CD4-positive, alpha-beta T cell (primary cell): ENCODE data around the gene VLDLR. TPM values are rescaled to one million over a fixed set of nuclear protein-coding genes. Genes with fewer than 3 reads are reported as not detected.

Source experiments
- ATAC-seq: fragments of 200-7000 bp; cut with Tn5 transposase; one replicate; pipeline ENCODE4 v1.10.0; 2022; ENCODE audit warnings: mild to moderate bottlenecking; ENCODE audit not compliant: poor library complexity
- CTCF ChIA-PET: fragments of 350-600 bp; sonication (Branson Sonifier 250); formaldehyde crosslinking; loops from one replicate; lab custom pipeline; 2021; ENCODE audit warnings: antibody characterized with exemption, inconsistent platforms; lab: Charles Lee
- POLR2A ChIA-PET: fragments of 350-600 bp; sonication (Branson Sonifier 250); formaldehyde crosslinking; loops from one replicate; lab custom pipeline; 2021; ENCODE audit warnings: antibody characterized with exemption, inconsistent platforms; lab: Charles Lee
- DNase-seq, 14 experiments: peaks; one replicate each; pipeline ENCODE4 v3.0.0-alpha.2; 2013 to 2020; ENCODE audit warnings: mixed read lengths in 2 of 14
- H3K27ac ChIP-seq, 2 donors: one replicate each; pipeline versions ENCODE4 v1.5.1 to v1.7.0; 2013; ENCODE audit warnings: low read length in 2 of 2, low read depth in 1 of 2, mild to moderate bottlenecking in 1 of 2
- H3K27me3 ChIP-seq, 2 experiments: 1 replicate in 1 of 2; 2 replicates in 1 of 2; pipeline versions ENCODE4 v1.6.1 to v1.7.0; 2013; ENCODE audit warnings: low read length in 2 of 2, control low read depth in 1 of 2, mild to moderate bottlenecking in 1 of 2, moderate library complexity in 1 of 2; ENCODE audit not compliant: insufficient read depth in 2 of 2, control insufficient read depth in 1 of 2
- H3K36me3 ChIP-seq: one replicate; pipeline ENCODE4 v1.6.1; 2013; ENCODE audit warnings: low read length, control low read depth; ENCODE audit not compliant: insufficient read depth
- H3K4me1 ChIP-seq: one replicate; pipeline ENCODE4 v1.6.1; 2013; ENCODE audit warnings: low read length, control low read depth; ENCODE audit not compliant: insufficient read depth
- H3K4me3 ChIP-seq: one replicate; pipeline ENCODE4 v1.5.1; 2013; ENCODE audit warnings: mild to moderate bottlenecking, low read length, moderate library complexity
- H3K9me3 ChIP-seq, 2 experiments: 1 replicate in 1 of 2; 2 replicates in 1 of 2; pipeline versions ENCODE4 v1.6.1 to v1.7.0; 2013; ENCODE audit warnings: low read length in 2 of 2, mild to moderate bottlenecking in 2 of 2, control low read depth in 1 of 2, moderate library complexity in 1 of 2; ENCODE audit not compliant: control insufficient read depth in 1 of 2, insufficient read depth in 1 of 2
- H3K27ac Mint-ChIP-seq: one replicate; pipeline ENCODE4 v1.8.0; 2020; ENCODE audit warnings: mixed read lengths
- H3K27me3 Mint-ChIP-seq: one replicate; pipeline ENCODE4 v1.8.0; 2021; ENCODE audit warnings: mixed read lengths
- H3K36me3 Mint-ChIP-seq: one replicate; pipeline ENCODE4 v1.8.0; 2021; ENCODE audit warnings: low read depth, mixed read lengths
- H3K4me1 Mint-ChIP-seq: one replicate; pipeline ENCODE4 v1.8.0; 2021; ENCODE audit warnings: low read depth, mixed read lengths
- H3K4me3 Mint-ChIP-seq: one replicate; pipeline ENCODE4 v1.8.0; 2020; ENCODE audit warnings: mild to moderate bottlenecking, mixed read lengths
- H3K9me3 Mint-ChIP-seq: one replicate; pipeline ENCODE4 v1.8.0; 2020; ENCODE audit warnings: mixed read lengths
- CTCF ChIP-seq: fragments of 200-600 bp; IDR thresholded peaks from one replicate; pipeline ENCODE4 v1.8.0; 2022; ENCODE audit warnings: antibody characterized with exemption, mild to moderate bottlenecking
- intact Hi-C, 2 experiments: fragments of 100-400 bp; cut with DNase I in 1 of 2; cut with micrococcal nuclease in 1 of 2; formaldehyde crosslinking; loops; one replicate each; pipeline versions ENCODE4 v1.15.1 to v1.9.0; 2023 to 2025; cut with DNase I, micrococcal nuclease
- polyA plus RNA-seq, 2 donors: library from polyadenylated mRNA; unstranded; fragments of 120-200 nt; gene quantifications; one replicate each; pipeline ENCODE4 v1.2.1, GENCODE V29; 2013
- total RNA-seq, 174 experiments: library from RNA in 2 of 174; stranded (reverse) in 2 of 174; gene quantifications; one replicate each; pipeline ENCODE4 v1.2.3 and lab custom pipeline; 2021 to 2026

The VLDLR gene
- total RNA-seq = under 1 TPM in 1 of 2 experiments, not detected in 1; 0.08 TPM
- 0.13 TPM for polyA plus RNA-seq (2013, experiment 1 of 2)
- 0.75 TPM for polyA plus RNA-seq (2013, experiment 2 of 2)
- total RNA-seq (lab: John Stamatoyannopoulos, UW) = 0 to 14.5 (median 1.9) reads per million in 172 experiments

DNA sequence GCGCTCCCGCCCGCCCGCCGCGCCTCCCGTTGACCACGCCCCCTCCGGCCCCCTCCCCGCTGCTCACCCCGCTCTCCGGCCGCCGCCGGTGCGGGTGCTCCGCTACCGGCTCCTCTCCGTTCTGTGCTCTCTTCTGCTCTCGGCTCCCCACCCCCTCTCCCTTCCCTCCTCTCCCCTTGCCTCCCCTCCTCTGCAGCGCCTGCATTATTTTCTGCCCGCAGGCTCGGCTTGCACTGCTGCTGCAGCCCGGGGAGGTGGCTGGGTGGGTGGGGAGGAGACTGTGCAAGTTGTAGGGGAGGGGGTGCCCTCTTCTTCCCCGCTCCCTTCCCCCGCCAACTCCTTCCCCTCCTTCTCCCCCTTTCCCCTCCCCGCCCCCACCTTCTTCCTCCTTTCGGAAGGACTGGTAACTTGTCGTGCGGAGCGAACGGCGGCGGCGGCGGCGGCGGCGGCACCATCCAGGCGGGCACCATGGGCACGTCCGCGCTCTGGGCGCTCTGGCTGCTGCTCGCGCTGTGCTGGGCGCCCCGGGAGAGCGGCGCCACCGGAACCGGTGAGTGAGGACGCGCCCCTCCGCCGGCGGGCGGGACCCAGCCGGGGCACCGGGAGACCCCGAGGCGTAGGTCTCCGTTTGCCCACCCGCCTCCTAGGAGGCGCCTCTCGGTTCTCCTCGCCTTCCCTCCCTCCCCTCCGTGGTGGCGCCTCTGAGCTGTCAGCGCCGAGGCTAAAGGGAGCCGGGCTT, at the start of gene VLDLR:
VLDLR (plus strand) TSS at position 66 of the 739 bp plus-strand sequence; CDS start at position 469, 403 bp downstream.
- peaks cover 77% of the 10 kb centered on the region for H3K27me3 Mint-ChIP-seq

DNA sequence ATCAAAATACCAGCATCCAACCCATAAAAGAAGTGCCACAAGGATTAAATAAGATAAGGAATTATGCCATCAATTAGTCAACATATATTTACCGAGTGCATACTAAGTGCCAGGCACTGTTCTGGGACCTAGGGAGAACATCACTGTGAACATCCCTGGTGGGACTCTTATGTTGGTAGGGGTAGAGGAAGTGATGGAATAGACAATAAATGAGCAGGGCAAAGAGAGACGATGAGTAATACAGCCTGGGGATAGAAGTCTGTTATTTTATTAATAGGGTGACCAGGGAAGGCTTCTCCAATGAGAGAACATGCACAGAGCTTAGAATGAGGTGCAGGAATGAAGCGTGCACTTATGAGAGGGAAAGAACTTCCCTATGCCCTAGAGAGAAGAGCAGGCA, 47.4 kb upstream of the VLDLR start:
- peaks cover 9% of the 10 kb centered on the region for H3K27me3 Mint-ChIP-seq
- TF ChIP-seq CTCF = no peak
- H3K4me3 Mint-ChIP-seq = no peak overlapping the region
- intact Hi-C loops = no loop called here
- H3K27ac ChIP-seq = no peak overlapping the region
- H3K27me3 ChIP-seq = peaks cover 0 to 6% of the 10 kb centered on the region in 2 experiments
- H3K27ac Mint-ChIP-seq = no peak overlapping the region
- no peaks in the 10 kb centered on the region for H3K9me3 ChIP-seq
- no peak for DNase-seq
- no peaks in the 10 kb centered on the region for H3K4me1 ChIP-seq
- no peak overlapping the region for H3K4me3 ChIP-seq
- ChIA-PET POLR2A (no interaction called here), CTCF (no interaction called here)
- no peaks in the 10 kb centered on the region for H3K9me3 Mint-ChIP-seq
- H3K4me1 Mint-ChIP-seq = no peaks in the 10 kb centered on the region
- no peaks in the 10 kb centered on the region for H3K36me3 ChIP-seq
- no peaks in the 10 kb centered on the region for H3K36me3 Mint-ChIP-seq
- ATAC-seq = no peak

More for the DNA sequence above, at the start of gene VLDLR:
- ChIA-PET CTCF (no interaction called here), POLR2A (no interaction called here)
- Histone ChIP-seq H3K4me1 (peaks cover 19% of the 10 kb centered on the region), H3K27ac (no peak within 1 kb of the TSS), H3K9me3 (peaks cover 0 to 11% of the 10 kb centered on the region in 2 experiments), H3K27me3 (peaks cover 28 to 43% of the 10 kb centered on the region in 2 experiments), H3K36me3 (no peaks in the 10 kb centered on the region), H3K4me3 (peak within 1 kb of the TSS; percentile 51)
- DNase-seq = peak in 4 of 14 experiments; percentile 2 to 34 (median 24)
- Mint-ChIP-seq H3K36me3 (no peaks in the 10 kb centered on the region), H3K9me3 (no peaks in the 10 kb centered on the region), H3K4me3 (peak within 1 kb of the TSS; percentile 84), H3K4me1 (peaks cover 7% of the 10 kb centered on the region), H3K27ac (no peak within 1 kb of the TSS)
- TF ChIP-seq CTCF = no peak
- peak; percentile 32 for ATAC-seq
- intact Hi-C loops = no loop called here

GRCh38 chr9:2576631-2577030, 45.0 kb upstream of the VLDLR start:
- H3K4me3 ChIP-seq = no peak overlapping the region
- no peaks in the 10 kb centered on the region for H3K4me1 ChIP-seq
- no peak for TF ChIP-seq CTCF
- intact Hi-C loops = no loop called here
- H3K27ac ChIP-seq = no peak overlapping the region
- H3K36me3 ChIP-seq = no peaks in the 10 kb centered on the region
- ChIA-PET CTCF (no interaction called here), POLR2A (no interaction called here)
- DNase-seq (no peak), ATAC-seq (no peak)
- peaks cover 0 to 6% of the 10 kb centered on the region in 2 experiments for H3K27me3 ChIP-seq
- Mint-ChIP-seq H3K27me3 (peaks cover 9% of the 10 kb centered on the region), H3K4me1 (no peaks in the 10 kb centered on the region), H3K4me3 (no peak overlapping the region), H3K36me3 (no peaks in the 10 kb centered on the region), H3K27ac (no peak overlapping the region), H3K9me3 (no peaks in the 10 kb centered on the region)
- H3K9me3 ChIP-seq = no peaks in the 10 kb centered on the region
